ENCODE data around the gene KLF16. TPM values are rescaled to one million over a fixed set of nuclear protein-coding genes. Genes with fewer than 3 reads are reported as not detected.

Gene KLF16
- polyA plus RNA-seq, 4 donors, result 4.5 to 10.2 (median 6.5) TPM

DNA sequence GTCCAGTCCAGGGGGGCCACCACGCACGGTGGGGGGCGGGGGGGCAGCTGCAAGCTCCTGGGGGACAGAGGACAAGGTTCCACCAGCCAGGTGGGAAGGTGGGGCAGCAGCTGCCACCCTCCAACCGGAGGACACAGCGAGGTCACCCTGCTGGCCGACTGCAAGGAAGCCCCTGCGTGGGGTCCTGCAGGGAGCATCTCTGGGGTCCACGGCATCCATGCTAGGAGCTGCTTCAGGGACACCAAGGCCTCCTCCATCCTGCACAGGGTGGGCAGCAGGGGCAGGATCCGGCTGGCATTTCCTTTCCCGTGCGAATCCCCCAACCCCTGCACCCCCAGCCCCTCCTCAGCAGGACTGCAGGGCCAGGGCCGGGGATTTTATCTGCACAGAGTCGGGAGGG, 8.3 kb upstream of the KLF16 start:
- DNase-seq (ENCODE audit: low read depth in 4 of 4, low spot score in 3 of 4), result no peak

DNA sequence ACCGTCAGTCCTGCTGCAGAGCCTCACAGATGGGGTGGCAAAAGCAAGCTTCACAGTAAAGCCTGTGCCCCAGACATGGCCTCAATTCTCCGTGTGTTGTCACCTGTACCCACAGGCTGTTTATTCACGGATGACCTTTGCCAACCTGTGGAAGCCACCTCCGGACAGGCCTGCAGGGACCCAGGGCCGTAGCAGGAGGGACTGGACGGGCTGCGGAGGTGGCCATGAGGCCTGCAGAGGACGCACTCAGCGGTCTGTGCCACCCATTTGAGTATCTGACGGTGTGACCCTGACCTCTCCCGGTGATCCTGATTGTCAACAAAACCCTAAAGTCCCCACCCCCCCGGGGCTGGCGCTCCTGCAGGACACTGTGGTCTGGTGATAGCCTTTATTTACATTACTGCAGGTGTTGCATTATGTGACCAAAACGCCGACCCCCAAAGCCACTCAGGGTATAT, 7.8 kb upstream of the KLF16 start:
- DNase-seq (ENCODE audit: low read depth in 4 of 4, low spot score in 3 of 4), result no peak

DNA sequence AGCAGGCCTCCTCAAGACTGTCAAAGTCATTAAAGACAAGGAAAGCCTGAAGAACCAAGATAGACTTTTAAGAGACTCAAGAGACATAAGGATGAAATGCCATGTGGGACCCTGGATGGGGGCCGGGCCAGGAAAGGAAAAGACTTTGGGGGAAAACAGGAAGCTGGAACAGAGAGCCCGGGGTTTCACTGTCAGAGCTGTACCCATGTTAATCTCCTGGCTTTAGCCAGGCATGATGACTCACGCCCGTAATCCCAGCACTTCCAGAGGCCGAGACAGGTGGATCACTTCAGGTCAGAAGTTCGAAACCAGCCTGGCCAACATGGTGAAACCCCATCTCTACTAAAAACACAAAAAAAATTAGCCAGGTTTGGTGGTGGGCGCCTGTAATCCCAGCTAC, 5.6 kb upstream of the KLF16 start:
- DNase-seq (ENCODE audit: low read depth in 4 of 4, low spot score in 3 of 4), result no peak

DNA sequence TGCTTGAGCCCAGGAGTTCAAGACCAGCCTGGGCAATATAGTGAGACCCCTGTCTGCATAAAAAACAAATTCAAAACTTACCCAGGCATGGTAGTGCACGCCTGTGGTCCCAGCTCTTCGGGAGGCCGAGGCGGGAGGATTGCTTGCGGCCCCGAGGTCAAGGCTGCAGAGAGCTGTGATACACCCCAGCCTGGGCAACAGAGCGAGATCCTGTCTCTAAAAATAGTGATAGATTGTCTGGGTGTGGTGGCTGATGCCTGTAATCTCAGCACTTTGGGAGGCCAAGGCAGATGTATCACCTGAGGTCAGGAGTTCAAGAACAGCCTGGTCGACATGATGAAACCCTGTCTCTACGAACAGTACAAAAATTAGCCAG, 4.0 kb upstream of the KLF16 start:
- no peak for DNase-seq (ENCODE audit: low read depth in 4 of 4, low spot score in 3 of 4)

DNA sequence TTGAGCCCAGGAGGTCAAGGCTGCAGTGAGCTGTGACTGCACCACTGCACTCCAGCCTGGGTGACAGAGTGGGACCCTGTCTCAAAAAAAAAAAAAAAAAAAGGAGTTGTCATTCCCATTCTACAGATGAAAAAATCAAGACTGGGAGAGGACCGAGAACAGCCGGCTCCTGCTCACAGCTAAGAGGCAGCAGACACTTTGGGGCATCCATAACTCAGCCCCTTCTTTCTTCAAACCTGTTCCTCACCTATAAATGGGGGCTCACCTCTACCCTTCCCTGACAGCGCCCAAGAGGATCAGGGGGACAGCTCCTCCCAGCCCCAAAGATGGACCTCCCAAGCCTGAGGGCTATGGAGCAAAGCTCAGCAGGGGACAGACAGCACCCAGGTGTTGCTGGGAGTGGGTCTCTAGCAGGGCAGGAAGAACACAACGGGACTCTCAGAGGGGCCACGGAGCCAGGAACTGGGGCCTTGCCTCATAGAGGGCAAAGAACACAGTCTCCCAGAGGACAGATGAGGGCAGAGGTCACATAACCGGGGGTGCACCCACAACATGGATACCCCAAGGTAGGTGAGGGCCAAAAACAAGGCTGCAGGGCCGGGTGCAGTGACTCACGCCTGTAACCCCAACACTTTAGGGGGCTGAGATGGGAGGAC, 3.4 kb upstream of the KLF16 start:
- DNase-seq (ENCODE audit: low read depth in 4 of 4, low spot score in 3 of 4), result no peak

DNA sequence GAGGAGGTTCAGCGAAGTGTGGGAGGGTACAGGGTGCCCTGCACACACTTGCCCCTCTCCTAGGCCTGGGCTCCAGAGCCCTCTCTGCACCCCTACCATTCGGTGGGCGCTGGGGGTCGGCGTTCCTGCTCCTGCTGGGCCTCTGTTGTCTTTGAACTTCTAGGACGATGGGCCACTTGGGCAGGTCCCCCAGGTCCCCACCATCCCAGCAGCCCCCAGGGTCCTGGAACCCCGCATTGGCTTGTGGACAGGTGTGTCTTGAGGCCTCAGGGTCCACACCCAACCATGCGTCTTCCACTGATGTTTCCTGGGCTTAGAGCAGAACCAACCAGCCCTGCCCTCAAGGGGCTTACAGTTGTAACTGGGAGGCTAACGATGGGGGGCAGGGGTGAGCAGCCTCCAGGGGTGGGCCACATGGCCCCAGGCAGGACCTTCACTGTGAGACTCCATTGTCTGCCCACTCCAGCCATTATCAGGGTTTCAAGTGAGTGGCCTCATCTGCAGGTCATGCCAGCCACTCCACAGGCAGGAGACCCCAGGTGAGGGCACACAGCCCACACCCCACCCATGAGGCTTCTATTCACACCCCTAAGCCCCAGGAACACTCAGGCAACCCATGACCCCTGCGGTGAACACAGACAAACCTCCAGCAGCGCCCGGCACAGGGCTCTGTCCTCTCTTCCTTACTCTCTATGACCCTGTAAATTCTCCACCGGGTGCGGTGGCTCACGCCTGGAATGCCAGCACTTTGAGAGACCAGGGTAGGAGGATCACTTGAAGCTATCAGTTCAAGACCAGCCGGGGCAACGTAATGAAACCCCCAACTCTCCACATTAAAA, 2.0 kb upstream of the KLF16 start:
- no peak for DNase-seq (ENCODE audit: low read depth in 4 of 4, low spot score in 3 of 4)

DNA sequence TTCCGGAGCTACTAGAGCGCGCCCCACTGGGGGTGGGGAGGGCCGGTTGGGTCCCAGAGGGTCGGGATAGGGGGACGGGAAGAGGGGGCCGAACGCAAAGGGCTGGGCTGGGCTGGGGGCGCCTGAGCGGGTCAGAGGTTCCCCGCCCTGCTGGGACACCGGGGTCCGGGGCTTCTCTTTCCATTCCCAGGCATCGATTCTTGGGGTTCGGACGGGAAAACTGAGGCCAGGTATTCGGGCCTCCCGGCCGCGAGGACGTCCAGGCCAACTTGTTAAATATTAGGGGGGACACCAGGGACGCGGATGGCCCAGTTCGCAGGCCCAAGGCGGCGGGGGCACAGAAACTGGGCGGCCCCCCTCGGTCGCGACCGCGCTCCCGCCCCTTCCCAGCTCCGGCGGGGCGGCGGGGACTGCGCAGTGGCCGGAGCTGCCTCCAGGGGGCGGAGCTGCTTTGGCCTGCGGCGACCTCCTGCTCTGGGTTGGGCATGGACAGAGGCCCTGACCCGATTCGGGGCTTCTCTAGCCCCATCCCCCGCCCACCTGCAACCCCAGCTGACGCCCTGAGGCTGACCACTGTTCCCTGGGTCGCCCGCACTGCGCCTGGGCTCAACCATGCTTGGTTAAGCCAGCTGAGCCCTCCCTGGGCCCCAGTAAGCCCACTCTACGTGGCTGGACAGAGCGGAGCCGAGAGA, 1.2 kb upstream of the KLF16 start:
- no peak for DNase-seq (ENCODE audit: low read depth in 4 of 4, low spot score in 3 of 4)

DNA sequence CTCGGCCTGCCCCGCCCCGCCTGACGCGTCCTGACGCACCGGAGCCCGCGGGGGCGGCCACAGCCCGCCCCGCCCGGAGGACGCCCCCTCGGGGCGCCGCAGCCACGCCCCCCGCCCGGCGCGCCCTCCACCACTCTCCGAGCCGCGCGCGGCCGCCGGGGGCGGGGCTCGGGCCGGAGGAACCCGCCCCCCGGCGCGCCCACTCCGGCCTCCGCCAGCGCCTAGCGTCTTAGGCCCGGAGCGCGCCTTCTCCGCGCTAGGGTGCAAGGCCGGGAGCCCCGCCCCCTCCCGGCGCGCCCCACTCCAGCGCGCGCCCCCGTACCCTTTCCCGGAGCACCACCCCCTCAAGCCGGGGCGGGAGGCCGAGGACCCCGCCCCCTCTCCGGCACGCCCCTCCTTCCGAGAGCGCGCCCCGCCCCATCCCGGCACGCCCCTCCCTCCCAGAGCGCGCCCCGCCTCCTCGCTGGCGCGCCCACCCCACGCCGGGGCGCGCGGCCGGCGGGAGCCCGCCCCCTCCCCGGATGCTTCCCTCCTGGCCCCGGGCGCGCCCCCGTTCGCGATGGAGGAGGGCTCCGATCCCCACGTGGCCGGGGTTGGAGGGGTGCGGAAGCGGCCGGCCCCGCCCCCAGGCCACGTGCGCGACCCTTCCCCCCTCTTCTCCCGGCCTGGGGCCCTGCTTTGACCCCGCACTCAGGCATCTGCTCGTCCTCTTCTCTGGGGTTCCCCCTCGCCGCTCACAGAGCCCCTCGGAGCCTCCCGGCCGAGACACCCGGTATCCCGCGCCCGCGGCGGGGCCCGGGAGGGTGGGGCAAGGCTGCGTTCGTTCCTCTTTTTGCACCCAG, 480 bp upstream of the KLF16 start:
- DNase-seq (ENCODE audit: low read depth in 4 of 4, low spot score in 3 of 4), result peak in 3 of 4 donors; percentile 79 to 82 (median 81)

DNA sequence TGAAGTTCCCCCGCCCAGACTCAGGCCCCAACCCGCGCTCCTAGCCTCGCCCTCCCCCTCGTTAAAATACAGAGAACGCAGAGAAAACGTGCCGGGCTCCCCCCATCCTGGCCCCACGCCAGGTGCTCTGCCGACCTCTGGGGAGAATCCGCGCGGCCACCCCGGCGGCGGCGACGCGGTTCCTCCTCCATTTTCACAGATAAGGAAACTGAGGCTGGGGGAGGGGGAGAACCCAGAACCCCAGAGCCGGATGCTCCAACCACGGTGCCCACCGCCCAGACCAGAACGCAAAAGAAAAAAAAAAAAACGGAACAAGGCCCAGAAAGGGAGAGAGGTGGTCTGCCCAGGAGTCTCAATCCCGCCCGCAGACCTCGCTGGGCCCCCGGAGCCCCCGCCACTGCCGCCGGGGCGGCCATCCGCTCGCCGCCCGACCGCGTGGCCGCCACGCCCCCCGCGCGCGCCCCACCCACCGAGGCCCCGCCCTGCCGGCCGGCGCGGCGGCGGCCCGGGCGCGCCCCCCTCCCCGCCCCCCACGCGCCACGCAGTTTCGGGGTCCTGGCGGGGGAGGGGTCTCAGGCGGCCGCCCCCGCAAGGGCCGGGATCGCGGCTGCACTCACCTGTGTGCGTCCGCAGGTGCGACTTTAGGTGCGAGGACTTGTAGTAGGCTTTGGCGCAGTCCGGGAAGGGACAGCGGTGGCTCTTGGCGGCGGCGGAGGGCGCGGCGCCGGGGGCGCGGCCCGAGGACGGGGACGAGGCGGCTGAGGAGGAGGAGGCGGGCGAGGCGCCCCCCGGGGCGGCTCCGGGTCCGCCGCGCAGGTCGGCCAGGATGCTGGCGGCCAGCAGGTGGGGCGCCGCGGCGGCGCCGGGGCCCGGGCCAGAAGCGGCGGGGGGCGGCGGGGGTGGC, 703 bp downstream of the KLF16 start:
- DNase-seq (ENCODE audit: low read depth in 4 of 4, low spot score in 3 of 4), result no peak

DNA sequence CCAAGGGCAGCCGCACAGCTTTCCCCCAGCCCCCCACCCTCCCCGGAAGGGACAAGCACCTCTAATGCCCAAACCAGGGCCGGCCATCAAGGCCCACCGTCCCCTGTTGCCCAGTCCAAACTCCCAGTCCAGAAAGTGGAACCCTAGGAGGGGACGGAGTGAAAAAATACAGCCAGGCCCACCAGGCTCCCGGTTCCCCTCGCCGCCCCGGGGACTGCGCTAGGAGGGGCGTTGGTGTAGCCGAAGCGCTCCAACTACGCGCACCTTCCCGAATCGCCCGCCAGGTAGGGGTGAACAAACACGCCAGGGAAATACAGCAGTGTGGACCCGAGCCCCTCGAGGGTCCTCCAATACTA, 1.3 kb downstream of the KLF16 start:
- DNase-seq (ENCODE audit: low read depth in 4 of 4, low spot score in 3 of 4), result no peak

DNA sequence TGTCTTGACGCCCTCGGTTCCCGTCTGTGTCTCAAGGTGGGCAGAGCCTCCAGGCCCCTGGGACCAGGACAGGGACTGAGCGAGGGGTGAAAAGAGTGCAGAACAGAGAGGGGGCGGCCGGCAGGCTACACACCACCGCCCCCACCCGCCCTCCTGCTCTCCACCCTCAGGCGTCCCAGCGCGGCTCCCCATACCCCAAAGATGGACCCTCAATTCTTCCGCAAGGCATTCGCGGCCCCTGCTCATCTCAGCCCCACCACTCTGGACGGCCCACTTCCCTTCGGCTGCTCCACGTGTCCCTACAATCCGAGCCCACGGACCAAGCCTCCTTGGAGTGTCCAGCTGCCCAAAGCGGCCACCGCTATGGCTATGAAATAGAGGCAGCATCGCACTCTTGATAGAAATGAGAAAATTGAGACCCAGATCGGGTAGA, 1.8 kb downstream of the KLF16 start:
- no peak for DNase-seq (ENCODE audit: low read depth in 4 of 4, low spot score in 3 of 4)

DNA sequence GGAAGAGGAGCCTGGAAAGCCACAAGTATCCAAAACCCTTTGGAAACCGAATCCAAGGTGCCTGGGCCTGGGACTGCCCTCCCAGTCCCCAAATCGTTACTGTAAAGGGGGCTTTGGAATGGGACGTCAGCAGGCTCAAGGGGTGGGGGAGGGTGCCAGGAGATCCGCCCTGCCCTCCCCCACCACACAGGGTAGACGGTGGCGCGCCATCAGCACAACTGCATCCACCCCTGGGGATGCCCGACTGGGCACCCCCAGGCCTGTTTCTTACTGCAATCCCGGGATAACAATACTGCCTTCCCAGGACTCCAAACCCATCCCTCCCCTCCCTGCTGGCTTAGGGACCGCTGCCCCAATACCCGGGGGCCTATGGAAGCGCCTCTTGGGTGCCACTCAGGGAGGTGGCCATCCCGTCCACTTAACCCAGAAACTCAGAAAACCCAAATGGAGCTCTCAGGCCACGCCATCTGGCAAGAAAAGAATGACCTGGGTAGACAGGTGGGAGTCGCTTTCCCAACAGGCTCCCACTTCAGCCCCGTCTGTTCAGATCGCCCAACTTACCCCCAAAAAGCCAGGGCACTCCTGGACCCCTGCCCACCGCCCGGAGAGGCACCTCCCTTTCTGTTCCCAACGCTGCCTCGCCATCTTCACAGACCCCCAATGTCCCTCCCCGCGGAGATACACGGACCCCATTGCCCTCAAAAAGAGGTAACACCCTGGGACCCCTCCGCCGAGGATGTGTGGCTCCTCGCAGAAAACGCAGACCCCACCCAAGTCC, 2.4 kb downstream of the KLF16 start:
- DNase-seq (ENCODE audit: low read depth in 4 of 4, low spot score in 3 of 4), result no peak

DNA sequence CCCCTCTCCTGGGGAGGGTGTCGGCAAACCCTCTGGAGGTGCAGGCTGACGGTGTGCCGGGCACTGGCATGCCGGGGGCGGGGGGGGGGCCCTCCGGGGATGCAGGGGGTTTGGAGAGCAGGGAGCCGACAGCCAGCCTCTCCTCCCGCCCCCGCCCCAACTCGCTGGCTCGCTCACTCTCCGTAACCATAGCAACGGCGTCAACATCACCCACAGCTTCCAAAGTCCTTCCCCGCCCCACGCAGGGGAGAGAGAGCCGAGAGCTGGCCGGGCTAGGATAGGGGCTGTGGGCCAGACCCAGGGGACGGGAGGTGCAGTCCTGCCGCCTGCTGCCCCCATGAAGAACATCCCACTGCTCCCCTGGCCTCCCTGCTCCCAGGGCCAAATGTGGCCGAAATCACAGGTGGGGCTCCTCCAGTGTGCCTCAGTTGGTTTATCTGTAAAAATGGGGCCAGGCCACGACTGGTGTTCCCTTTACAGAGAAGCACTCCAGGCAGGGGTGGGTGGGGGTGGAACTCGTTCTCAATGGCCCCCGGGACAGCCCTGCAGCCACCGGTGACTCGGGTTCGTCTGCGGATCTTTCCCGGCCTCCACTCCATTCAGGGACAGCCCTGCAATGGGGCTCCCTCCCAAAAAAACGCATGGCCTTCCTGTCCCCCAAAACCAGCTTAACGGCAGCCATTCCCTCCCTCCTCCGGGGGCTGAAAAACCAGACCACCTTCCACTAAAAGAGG, 3.2 kb downstream of the KLF16 start:
- no peak for DNase-seq (ENCODE audit: low read depth in 4 of 4, low spot score in 3 of 4)

DNA sequence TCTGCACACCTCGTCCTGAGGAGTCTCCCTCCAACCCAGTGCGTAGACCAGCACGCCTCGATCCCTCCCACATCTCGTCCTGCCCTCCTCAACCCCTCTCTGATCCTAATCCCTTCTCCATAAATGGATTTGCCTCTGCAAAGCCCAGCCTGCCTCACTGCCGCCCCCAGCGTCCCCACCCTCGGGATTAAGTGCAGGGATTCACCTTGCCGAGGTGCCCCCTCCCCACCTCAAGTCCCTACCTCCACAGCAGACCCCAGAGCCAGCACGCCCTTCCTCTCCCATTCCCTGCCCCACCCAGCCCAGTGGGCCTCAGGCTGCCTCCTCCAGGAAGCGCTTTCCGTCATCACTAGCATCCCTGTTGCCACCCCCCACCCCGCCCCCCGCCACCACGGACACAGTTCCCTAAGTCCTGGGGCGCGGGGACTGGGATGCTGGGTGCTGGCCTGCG, 4.0 kb downstream of the KLF16 start:
- no peak for DNase-seq (ENCODE audit: low read depth in 4 of 4, low spot score in 3 of 4)

DNA sequence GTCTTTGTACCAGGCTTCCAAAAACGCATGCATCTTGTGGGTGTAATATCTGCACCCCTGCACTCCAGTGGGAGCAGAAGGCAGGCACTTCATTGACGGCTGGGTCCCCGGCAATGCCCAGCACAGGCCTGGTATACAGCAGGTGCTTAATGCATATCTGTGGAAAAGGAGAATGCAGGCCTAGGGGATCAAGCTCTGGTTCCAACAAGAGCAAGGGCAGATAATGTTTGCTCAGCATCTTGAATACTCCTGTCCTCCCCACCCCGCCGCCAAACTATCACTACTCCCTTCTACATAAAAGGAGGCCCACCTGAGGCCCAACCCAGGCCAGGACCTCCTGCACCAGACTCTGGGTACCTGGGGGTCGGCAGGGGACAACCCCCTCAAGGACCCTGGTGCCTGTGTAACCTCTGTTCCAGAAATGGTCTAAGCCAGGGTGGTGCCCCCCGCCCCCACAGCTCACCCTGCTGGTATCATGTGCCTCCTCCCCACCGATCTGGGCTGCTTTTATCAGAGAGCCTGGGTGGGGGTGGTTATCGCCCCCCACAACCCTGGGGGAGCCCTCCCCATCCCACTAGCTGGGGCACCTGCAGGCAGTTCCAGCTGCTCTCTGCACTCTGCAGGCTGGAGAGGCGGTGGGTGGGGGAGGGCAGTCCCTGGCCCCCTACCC, 4.8 kb downstream of the KLF16 start:
- DNase-seq (ENCODE audit: low read depth in 4 of 4, low spot score in 3 of 4), result no peak

DNA sequence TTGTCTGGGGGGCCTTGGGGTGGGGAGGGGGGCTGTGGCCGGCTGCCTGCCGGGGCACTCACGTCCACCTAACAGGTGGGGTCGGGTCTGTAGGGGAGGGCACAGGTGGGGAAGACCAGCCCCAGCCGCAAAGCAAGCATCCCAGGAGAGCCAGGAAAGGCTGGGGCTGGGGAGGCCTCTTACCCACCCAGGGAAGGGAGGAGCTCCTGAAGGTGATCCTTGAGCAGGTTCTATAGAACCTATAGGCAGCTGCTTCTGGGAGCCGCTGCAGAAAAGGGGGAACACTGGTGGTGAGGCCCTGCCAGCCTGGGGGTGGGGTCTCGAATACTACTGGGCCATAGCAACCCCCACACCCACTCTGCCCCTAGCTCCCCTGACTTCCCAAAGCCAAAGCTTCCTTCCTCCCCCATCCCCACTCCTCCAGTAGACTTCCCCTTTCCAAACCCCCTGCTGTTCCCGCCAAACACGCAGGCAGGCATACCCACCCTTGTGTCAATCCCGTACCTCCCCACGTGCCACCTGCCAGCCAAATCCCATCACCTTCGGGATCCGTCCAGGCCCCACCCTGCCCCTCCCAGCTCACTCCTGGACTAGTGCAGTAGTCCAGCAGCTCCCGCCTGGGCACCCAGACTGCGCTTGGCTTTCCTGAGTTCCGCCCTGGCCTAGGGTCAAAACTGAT, 5.6 kb downstream of the KLF16 start:
- no peak for DNase-seq (ENCODE audit: low read depth in 4 of 4, low spot score in 3 of 4)
